HepG2 (cell line): ENCODE data around the gene HAGHL. TPM values are rescaled to one million over a fixed set of nuclear protein-coding genes. Genes with fewer than 3 reads are reported as not detected.

Experiments used
- ATF7 ChIP-seq, 2 experiments: fragments of 450-650 bp in 1 of 2; sonication (generic) in 1 of 2; formaldehyde crosslinking in 1 of 2; IDR thresholded peaks; 2 replicates each; pipeline versions ENCODE4 v1.4.0 to v1.6.1; 2016 to 2020; ENCODE audit warnings: antibody characterized with exemption in 1 of 2, mild to moderate bottlenecking in 1 of 2, missing genetic modification reagents in 1 of 2
- CBX2 ChIP-seq, 2 experiments: fragments of 200-600 bp in 1 of 2; sonication (generic); formaldehyde crosslinking in 1 of 2; IDR thresholded peaks; 2 replicates each; pipeline versions ENCODE4 v1.7.0 to v1.8.1; 2018 to 2022; ENCODE audit warnings: low read depth in 2 of 2, low read length in 1 of 2, mild to moderate bottlenecking in 1 of 2, missing genetic modification reagents in 1 of 2
- ELF4 ChIP-seq: sonication (generic); formaldehyde crosslinking; IDR thresholded peaks from 2 replicates; pipeline ENCODE4 v1.5.0; 2020; ENCODE audit warnings: missing genetic modification reagents, mild to moderate bottlenecking, moderate library complexity, borderline replicate concordance
- KLF13 ChIP-seq: sonication (generic); formaldehyde crosslinking; IDR thresholded peaks from 2 replicates; pipeline ENCODE4 v1.4.0; 2020; ENCODE audit warnings: mild to moderate bottlenecking, missing genetic modification reagents
- POLR2AphosphoS5 ChIP-seq: IDR thresholded peaks from 2 replicates; pipeline ENCODE4 v1.6.1; 2012; ENCODE audit warnings: low read depth, low read length
- TAF1 ChIP-seq: sonication (generic); formaldehyde crosslinking; IDR thresholded peaks from 2 replicates; pipeline ENCODE4 v1.4.0; 2020; ENCODE audit warnings: missing genetic modification reagents
- TSC22D2 ChIP-seq: sonication (generic); formaldehyde crosslinking; IDR thresholded peaks from 2 replicates; pipeline ENCODE4 v1.5.1; 2020; ENCODE audit warnings: missing genetic modification reagents, mild to moderate bottlenecking, borderline replicate concordance
- ZFY ChIP-seq: sonication (generic); formaldehyde crosslinking; IDR thresholded peaks from 2 replicates; pipeline ENCODE4 v1.4.0; 2020; ENCODE audit warnings: missing genetic modification reagents
- ZNF230 ChIP-seq: sonication (generic); formaldehyde crosslinking; IDR thresholded peaks from 2 replicates; pipeline ENCODE4 v1.4.0; 2020; ENCODE audit warnings: mild to moderate bottlenecking, missing genetic modification reagents
- ZNF432 ChIP-seq: sonication (generic); formaldehyde crosslinking; IDR thresholded peaks from 2 replicates; pipeline ENCODE4 v1.5.0; 2020; ENCODE audit warnings: missing genetic modification reagents, mild to moderate bottlenecking, borderline replicate concordance
- ZNF451 ChIP-seq: sonication (generic); formaldehyde crosslinking; IDR thresholded peaks from 2 replicates; pipeline ENCODE4 v1.5.0; 2020; ENCODE audit warnings: mild to moderate bottlenecking, missing genetic modification reagents
- ZNF777 ChIP-seq: sonication (generic); formaldehyde crosslinking; IDR thresholded peaks from 2 replicates; pipeline ENCODE4 v1.4.0; 2020; ENCODE audit warnings: missing genetic modification reagents
- polyA plus RNA-seq, 8 experiments: library from polyadenylated mRNA; depleted of rRNA in 3 of 8; stranded (reverse) in 7 of 8; unstranded in 1 of 8; fragments of >200 nt; fragmentation: Illumina TruSeq in 4 of 8; extraction: Trizol in 4 of 8; gene quantifications; 2 replicates each; pipeline versions ENCODE4 v1.2.1 to v1.2.3, GENCODE V29; 2011 to 2016; ENCODE audit warnings: low read depth in 4 of 8, missing spikeins in 1 of 8, mixed read lengths in 1 of 8; ENCODE audit not compliant: insufficient read depth in 1 of 8
- total RNA-seq, 5 experiments: library from RNA; depleted of rRNA; stranded (reverse); fragments of >200 nt; fragmentation: Illumina TruSeq; extraction: Trizol; gene quantifications; 2 replicates each; pipeline ENCODE4 v1.2.3, GENCODE V29; 2016; ENCODE audit warnings: low read depth in 1 of 5
- TF ChIP-seq, protein P1 (sequence below): sonication (generic); formaldehyde crosslinking; IDR thresholded peaks from one replicate; pipeline ENCODE4 v1.5.1; 2020; ENCODE audit warnings: mild to moderate bottlenecking, missing genetic modification reagents; ENCODE audit errors: not compliant biosample characterization
- TF ChIP-seq, protein P2 (sequence below): sonication (generic); formaldehyde crosslinking; conservative IDR thresholded peaks from 2 replicates; pipeline ENCODE4 v1.4.0; 2020; ENCODE audit warnings: missing genetic modification reagents
- TF ChIP-seq, protein P3 (sequence below): sonication (generic); formaldehyde crosslinking; IDR thresholded peaks from 2 replicates; pipeline ENCODE4 v1.8.1; 2023; ENCODE audit warnings: missing genetic modification reagents, mild to moderate bottlenecking, borderline replicate concordance
- TF ChIP-seq, protein P4 (sequence below): IDR thresholded peaks from 2 replicates; pipeline ENCODE4 v1.6.1; 2012; ENCODE audit warnings: inconsistent platforms

HAGHL gene
- total and polyA plus RNA-seq, 2 of the 13 experiments (the other 11 are each of a cell fraction or from before 2014, with no cell fraction given), result 3.4 to 8.4 TPM

DNA sequence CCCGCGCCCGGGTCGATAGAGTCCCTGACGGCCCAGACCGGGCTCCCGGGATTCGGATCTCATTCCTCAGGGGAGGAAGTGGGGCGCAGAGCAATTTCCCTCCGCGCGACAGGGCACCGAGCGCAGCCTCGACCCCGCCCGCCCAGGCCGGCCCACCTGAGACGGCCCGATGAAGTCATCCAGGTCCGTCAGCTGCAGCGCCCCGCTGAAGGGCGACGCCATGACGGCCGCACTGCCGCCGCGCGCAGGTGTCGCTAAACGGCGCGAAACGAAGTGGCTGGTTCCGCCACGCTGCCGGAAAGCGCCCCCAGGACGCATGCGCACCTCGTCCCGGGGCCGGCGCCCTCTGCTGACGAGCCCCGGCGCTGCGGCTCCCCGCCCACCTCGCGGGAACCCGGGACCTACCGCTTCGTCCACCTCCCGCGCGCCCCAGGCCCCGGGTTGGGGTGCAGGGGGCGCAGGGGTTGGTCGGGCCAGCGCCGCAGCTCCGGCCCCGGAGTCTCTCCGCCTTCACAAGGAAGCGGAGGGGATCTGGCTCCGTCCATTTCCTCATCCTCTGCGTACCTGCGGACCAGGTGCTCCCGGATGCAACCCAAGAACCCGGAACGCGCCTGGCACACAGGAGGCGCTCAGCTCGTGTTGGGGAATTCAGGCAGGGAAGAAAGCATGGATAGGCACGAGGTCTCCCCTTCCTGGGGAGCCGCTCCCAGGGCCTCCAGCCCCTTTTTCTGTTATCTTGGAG, 14.0 kb downstream of the HAGHL start, which contains the start of gene CIAO3 (continued):
- TF ChIP-seq, protein P1, sequence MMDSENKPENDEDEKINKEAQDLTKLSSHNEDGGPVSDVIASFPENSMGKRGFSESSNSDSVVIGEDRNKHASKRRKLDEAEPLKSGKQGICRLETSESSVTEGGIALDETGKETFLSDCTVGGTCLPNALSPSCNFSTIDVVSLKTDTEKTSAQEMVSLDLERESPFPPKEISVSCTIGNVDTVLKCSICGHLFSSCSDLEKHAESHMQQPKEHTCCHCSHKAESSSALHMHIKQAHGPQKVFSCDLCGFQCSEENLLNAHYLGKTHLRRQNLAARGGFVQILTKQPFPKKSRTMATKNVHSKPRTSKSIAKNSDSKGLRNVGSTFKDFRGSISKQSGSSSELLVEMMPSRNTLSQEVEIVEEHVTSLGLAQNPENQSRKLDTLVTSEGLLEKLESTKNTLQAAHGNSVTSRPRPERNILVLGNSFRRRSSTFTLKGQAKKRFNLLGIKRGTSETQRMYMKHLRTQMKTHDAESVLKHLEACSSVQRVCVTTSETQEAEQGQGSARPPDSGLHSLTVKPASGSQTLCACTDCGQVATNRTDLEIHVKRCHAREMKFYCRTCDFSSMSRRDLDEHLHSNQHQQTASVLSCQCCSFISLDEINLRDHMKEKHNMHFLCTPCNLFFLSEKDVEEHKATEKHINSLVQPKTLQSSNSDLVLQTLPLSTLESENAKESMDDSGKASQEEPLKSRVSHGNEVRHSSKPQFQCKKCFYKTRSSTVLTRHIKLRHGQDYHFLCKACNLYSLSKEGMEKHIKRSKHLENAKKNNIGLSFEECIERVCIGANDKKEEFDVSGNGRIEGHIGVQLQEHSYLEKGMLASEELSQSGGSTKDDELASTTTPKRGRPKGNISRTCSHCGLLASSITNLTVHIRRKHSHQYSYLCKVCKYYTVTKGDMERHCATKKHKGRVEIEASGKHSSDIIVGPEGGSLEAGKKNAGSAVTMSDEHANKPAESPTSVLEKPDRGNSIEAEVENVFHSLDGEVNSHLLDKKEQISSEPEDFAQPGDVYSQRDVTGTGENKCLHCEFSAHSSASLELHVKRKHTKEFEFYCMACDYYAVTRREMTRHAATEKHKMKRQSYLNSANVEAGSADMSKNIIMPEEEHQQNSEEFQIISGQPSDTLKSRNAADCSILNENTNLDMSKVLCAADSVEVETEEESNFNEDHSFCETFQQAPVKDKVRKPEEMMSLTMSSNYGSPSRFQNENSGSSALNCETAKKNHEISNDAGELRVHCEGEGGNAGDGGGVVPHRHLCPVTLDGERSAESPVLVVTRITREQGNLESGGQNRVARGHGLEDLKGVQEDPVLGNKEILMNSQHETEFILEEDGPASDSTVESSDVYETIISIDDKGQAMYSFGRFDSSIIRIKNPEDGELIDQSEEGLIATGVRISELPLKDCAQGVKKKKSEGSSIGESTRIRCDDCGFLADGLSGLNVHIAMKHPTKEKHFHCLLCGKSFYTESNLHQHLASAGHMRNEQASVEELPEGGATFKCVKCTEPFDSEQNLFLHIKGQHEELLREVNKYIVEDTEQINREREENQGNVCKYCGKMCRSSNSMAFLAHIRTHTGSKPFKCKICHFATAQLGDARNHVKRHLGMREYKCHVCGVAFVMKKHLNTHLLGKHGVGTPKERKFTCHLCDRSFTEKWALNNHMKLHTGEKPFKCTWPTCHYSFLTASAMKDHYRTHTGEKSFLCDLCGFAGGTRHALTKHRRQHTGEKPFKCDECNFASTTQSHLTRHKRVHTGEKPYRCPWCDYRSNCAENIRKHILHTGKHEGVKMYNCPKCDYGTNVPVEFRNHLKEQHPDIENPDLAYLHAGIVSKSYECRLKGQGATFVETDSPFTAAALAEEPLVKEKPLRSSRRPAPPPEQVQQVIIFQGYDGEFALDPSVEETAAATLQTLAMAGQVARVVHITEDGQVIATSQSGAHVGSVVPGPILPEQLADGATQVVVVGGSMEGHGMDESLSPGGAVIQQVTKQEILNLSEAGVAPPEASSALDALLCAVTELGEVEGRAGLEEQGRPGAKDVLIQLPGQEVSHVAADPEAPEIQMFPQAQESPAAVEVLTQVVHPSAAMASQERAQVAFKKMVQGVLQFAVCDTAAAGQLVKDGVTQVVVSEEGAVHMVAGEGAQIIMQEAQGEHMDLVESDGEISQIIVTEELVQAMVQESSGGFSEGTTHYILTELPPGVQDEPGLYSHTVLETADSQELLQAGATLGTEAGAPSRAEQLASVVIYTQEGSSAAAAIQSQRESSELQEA (CRISPR knock-in tag), result peak; percentile 86
- TF ChIP-seq, protein P2, sequence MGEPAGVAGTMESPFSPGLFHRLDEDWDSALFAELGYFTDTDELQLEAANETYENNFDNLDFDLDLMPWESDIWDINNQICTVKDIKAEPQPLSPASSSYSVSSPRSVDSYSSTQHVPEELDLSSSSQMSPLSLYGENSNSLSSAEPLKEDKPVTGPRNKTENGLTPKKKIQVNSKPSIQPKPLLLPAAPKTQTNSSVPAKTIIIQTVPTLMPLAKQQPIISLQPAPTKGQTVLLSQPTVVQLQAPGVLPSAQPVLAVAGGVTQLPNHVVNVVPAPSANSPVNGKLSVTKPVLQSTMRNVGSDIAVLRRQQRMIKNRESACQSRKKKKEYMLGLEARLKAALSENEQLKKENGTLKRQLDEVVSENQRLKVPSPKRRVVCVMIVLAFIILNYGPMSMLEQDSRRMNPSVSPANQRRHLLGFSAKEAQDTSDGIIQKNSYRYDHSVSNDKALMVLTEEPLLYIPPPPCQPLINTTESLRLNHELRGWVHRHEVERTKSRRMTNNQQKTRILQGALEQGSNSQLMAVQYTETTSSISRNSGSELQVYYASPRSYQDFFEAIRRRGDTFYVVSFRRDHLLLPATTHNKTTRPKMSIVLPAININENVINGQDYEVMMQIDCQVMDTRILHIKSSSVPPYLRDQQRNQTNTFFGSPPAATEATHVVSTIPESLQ (CRISPR knock-in tag), result 0 out of 2 replicates have a peak, but pooled peaks have one; percentile 76
- TF ChIP-seq ZNF777, result peak; percentile 49; the same call in 1 of the 2 replicates
- peak; percentile 94 for TF ChIP-seq ZFY (CRISPR knock-in tag)
- 0 out of 2 replicates have a peak, but pooled peaks have one; percentile 49 for TF ChIP-seq KLF13 (CRISPR knock-in tag)
- TF ChIP-seq ELF4 (CRISPR knock-in tag), result peak; percentile 68; the same call in 1 of the 2 replicates
- TF ChIP-seq ZNF432, result no peak
- no peak; the same call in 1 of the 2 replicates for TF ChIP-seq ZNF230 (CRISPR knock-in tag)
- TF ChIP-seq, protein P3, sequence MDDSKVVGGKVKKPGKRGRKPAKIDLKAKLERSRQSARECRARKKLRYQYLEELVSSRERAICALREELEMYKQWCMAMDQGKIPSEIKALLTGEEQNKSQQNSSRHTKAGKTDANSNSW (CRISPR knock-in tag), result no peak
- no peak for TF ChIP-seq CBX2 (IDR thresholded peaks at IDR 0.05; ENCODE audit: low read depth, low read length)
- TF ChIP-seq CBX2 (CRISPR knock-in tag; IDR thresholded peaks at IDR 0.05; ENCODE audit: low read depth), result no peak
- TF ChIP-seq ATF7 (IDR thresholded peaks at IDR 0.05), result peak; percentile 35; the same call in 1 of the 2 replicates
- TF ChIP-seq ATF7 (CRISPR knock-in tag; IDR thresholded peaks at IDR 0.05), result peak; percentile 92
- peak; percentile 96 for TF ChIP-seq ZNF451 (CRISPR knock-in tag)
- TF ChIP-seq TSC22D2 (CRISPR knock-in tag), result peak; percentile 90
- TF ChIP-seq POLR2AphosphoS5, result peak; percentile 49
- TF ChIP-seq, protein P4, sequence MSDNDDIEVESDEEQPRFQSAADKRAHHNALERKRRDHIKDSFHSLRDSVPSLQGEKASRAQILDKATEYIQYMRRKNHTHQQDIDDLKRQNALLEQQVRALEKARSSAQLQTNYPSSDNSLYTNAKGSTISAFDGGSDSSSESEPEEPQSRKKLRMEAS, result peak; percentile 89
- peak; percentile 96 for TF ChIP-seq TAF1 (CRISPR knock-in tag)
